ENCODE results near the gene GJD3. TPM values are rescaled to one million over a fixed set of nuclear protein-coding genes. Genes with fewer than 3 reads are reported as not detected.
A peak's percentile ranks its signal among the peaks of the same experiment; 100 is the strongest.

The GJD3 gene
- total RNA-seq, 1 donor from 2014 or later: not detected

GRCh38 chr17:40342504-40343218 is 21.9 kb downstream of the GJD3 start:
- DNase-seq (ENCODE audit: low spot score in 2 of 2, unreplicated experiment in 2 of 2): no peak
- peaks cover 64% of the 10 kb centered on the region for H3K4me1 Mint-ChIP-seq
- H3K27me3 Mint-ChIP-seq (ENCODE audit: low read depth): no peaks in the 10 kb centered on the region

GRCh38 chr17:40341808-40342503 is 22.6 kb downstream of the GJD3 start:
- peak overlapping the region; percentile 94 for H3K4me3 Mint-ChIP-seq
- H3K27me3 Mint-ChIP-seq (ENCODE audit: low read depth): no peaks in the 10 kb centered on the region
- peaks cover 2% of the 10 kb centered on the region for H3K36me3 Mint-ChIP-seq
- no peaks in the 10 kb centered on the region for H3K9me3 Mint-ChIP-seq
- peak; percentile 78 to 87 for DNase-seq (ENCODE audit: low spot score in 2 of 2, unreplicated experiment in 2 of 2)
- peak overlapping the region; percentile 94 for H3K27ac Mint-ChIP-seq
- no peak for TF ChIP-seq CTCF (IDR thresholded peaks at IDR 0.05; ENCODE audit: unreplicated experiment)
- peaks cover 63% of the 10 kb centered on the region for H3K4me1 Mint-ChIP-seq

More at GRCh38 chr17:40342504-40343218, 21.9 kb downstream of the GJD3 start:
- H3K36me3 Mint-ChIP-seq: peaks cover 2% of the 10 kb centered on the region
- no peaks in the 10 kb centered on the region for H3K9me3 Mint-ChIP-seq
- peak overlapping the region; percentile 94 for H3K4me3 Mint-ChIP-seq
- TF ChIP-seq CTCF (IDR thresholded peaks at IDR 0.05; ENCODE audit: unreplicated experiment): no peak
- H3K27ac Mint-ChIP-seq: peak overlapping the region; percentile 94

- Mint-ChIP-seq H3K36me3 (peaks cover 2% of the 10 kb centered on the region), H3K4me3 (peak overlapping the region; percentile 94), H3K4me1 (peaks cover 57% of the 10 kb centered on the region), H3K27me3 (ENCODE audit: low read depth) (no peaks in the 10 kb centered on the region), H3K27ac (peak overlapping the region; percentile 98), H3K9me3 (no peaks in the 10 kb centered on the region)
- no peak for TF ChIP-seq CTCF (IDR thresholded peaks at IDR 0.05; ENCODE audit: unreplicated experiment)
- DNase-seq (ENCODE audit: low spot score in 2 of 2, unreplicated experiment in 2 of 2): peak; percentile 68 to 79
Measured at GRCh38 chr17:40340880-40341807, 23.4 kb downstream of the GJD3 start.

- Mint-ChIP-seq H3K4me1 (peaks cover 51% of the 10 kb centered on the region), H3K27ac (peak overlapping the region; percentile 98), H3K9me3 (no peaks in the 10 kb centered on the region), H3K4me3 (peak overlapping the region; percentile 94), H3K36me3 (peaks cover 2% of the 10 kb centered on the region), H3K27me3 (ENCODE audit: low read depth) (no peaks in the 10 kb centered on the region)
- TF ChIP-seq CTCF (IDR thresholded peaks at IDR 0.05; ENCODE audit: unreplicated experiment): no peak
- no peak for DNase-seq (ENCODE audit: low spot score in 2 of 2, unreplicated experiment in 2 of 2)
Measured at GRCh38 chr17:40340327-40340726, 24.2 kb downstream of the GJD3 start.

- peak overlapping the region; percentile 0 for H3K4me3 Mint-ChIP-seq
- no peaks in the 10 kb centered on the region for H3K9me3 Mint-ChIP-seq
- peaks cover 53% of the 10 kb centered on the region for H3K4me1 Mint-ChIP-seq
- H3K27ac Mint-ChIP-seq: peak overlapping the region; percentile 80
- peaks cover 6% of the 10 kb centered on the region for H3K36me3 Mint-ChIP-seq
- no peaks in the 10 kb centered on the region for H3K27me3 Mint-ChIP-seq (ENCODE audit: low read depth)
- no peak for TF ChIP-seq CTCF (IDR thresholded peaks at IDR 0.05; ENCODE audit: unreplicated experiment)
- no peak for DNase-seq (ENCODE audit: low spot score in 2 of 2, unreplicated experiment in 2 of 2)
Measured at GRCh38 chr17:40338941-40339649, 25.4 kb downstream of the GJD3 start.

All from mesothelial cell of epicardium (in vitro differentiated cells).